Thymus (tissue), 11 donors: ENCODE results near the gene LRRC27. TPM values are rescaled to one million over a fixed set of nuclear protein-coding genes. Genes with fewer than 3 reads are reported as not detected.

Experiments
- DNase-seq, 9 donors: peaks; one replicate each; pipeline ENCODE4 v3.0.0-alpha.2; 2013; ENCODE audit warnings: low spot score in 9 of 9, low read depth in 6 of 9, missing footprints in 1 of 9
- H3K27ac ChIP-seq, 2 donors: one replicate each; pipeline ENCODE4 v1.5.1; 2013; ENCODE audit warnings: control low read depth in 1 of 2, low read depth in 1 of 2, low read length in 1 of 2, mild to moderate bottlenecking in 1 of 2, moderate library complexity in 1 of 2
- H3K27me3 ChIP-seq, 2 donors: one replicate each; pipeline ENCODE4 v1.5.1; 2013; ENCODE audit warnings: low read length in 1 of 2; ENCODE audit not compliant: control insufficient read depth in 2 of 2, insufficient read depth in 1 of 2
- H3K36me3 ChIP-seq, 2 donors: one replicate each; pipeline ENCODE4 v1.5.1; 2013; ENCODE audit warnings: low read length in 1 of 2, mild to moderate bottlenecking in 1 of 2, moderate library complexity in 1 of 2; ENCODE audit not compliant: control insufficient read depth in 2 of 2, insufficient read depth in 2 of 2
- H3K4me1 ChIP-seq, 2 donors: one replicate each; pipeline ENCODE4 v1.5.1; 2013; ENCODE audit warnings: low read length in 2 of 2; ENCODE audit not compliant: control insufficient read depth in 2 of 2, insufficient read depth in 2 of 2
- H3K4me3 ChIP-seq, 2 donors: one replicate each; pipeline ENCODE4 v1.5.1; 2013; ENCODE audit warnings: low read length in 2 of 2, control low read depth in 1 of 2, mild to moderate bottlenecking in 1 of 2
- H3K9me3 ChIP-seq, 2 donors: one replicate each; pipeline ENCODE4 v1.5.1; 2013; ENCODE audit warnings: low read length in 1 of 2, mild to moderate bottlenecking in 1 of 2; ENCODE audit not compliant: control insufficient read depth in 2 of 2, insufficient read depth in 1 of 2
- WGBS: extraction: QIAGEN DNeasy Blood & Tissue Kit; methylation state at CpG from one replicate; pipeline ENCODE4 v1.1.7; 2013; 5-methylcytosine and 5-hydroxymethylcytosine counted together
- polyA plus RNA-seq: library from polyadenylated mRNA; stranded (reverse); fragments of 200-250 nt; gene quantifications from one replicate; pipeline ENCODE4 v1.2.3, GENCODE V29; 2013
- total RNA-seq: library from RNA; stranded (reverse); fragments of 120-200 nt; gene quantifications from one replicate; pipeline ENCODE4 v1.2.4, GENCODE V29; 2013
- donor health status: healthy.

LRRC27 gene
- total and polyA plus RNA-seq, 2 donors, result 7.6 to 8.7 TPM

DNA sequence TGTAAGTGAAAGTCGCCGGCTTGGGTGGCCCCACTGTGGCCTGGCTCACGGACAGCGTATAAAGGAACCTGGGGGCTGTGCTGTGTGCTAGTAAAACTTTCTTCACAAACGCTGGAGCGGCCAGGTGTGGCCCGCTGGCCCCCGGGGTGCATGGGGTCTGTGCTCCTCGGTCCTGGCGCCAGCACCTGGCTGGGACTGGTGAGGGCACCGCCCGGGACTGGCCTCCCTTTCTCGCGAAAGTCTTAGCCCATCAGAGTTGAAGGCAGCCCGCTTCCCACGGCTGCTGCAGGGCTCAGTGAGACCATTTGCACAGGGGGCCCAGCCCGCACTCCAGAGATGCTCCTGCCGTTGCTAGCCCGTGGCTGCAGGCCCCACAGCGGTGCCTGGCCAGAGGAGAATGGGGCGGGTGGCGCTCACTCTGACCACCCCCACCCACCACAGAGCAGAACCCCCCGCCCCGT, 70.8 kb downstream of the LRRC27 start:
- Histone ChIP-seq H3K27ac (no peak overlapping the region), H3K9me3 (no peaks in the 10 kb centered on the region), H3K36me3 (peaks cover 0 to 5% of the 10 kb centered on the region in 2 donors), H3K4me3 (no peak overlapping the region), H3K4me1 (peaks cover 2 to 14% of the 10 kb centered on the region in 2 donors), H3K27me3 (peaks cover 5 to 13% of the 10 kb centered on the region in 2 donors)
- 97% methylated on average over 24 of the region's 24 CpGs for WGBS
- DNase-seq, result no peak

- 97% methylated on average over 25 of the region's 25 CpGs for WGBS
- peaks cover 0 to 5% of the 10 kb centered on the region in 2 donors for H3K36me3 ChIP-seq
- H3K27ac ChIP-seq, result no peak overlapping the region
- peaks cover 0 to 14% of the 10 kb centered on the region in 2 donors for H3K4me1 ChIP-seq
- H3K9me3 ChIP-seq, result no peaks in the 10 kb centered on the region
- DNase-seq, result no peak
- peaks cover 0 to 7% of the 10 kb centered on the region in 2 donors for H3K27me3 ChIP-seq
- no peak overlapping the region for H3K4me3 ChIP-seq
These were observed 71.6 kb downstream of the LRRC27 start for GRCh38 chr10:132403511-132404168.

DNA sequence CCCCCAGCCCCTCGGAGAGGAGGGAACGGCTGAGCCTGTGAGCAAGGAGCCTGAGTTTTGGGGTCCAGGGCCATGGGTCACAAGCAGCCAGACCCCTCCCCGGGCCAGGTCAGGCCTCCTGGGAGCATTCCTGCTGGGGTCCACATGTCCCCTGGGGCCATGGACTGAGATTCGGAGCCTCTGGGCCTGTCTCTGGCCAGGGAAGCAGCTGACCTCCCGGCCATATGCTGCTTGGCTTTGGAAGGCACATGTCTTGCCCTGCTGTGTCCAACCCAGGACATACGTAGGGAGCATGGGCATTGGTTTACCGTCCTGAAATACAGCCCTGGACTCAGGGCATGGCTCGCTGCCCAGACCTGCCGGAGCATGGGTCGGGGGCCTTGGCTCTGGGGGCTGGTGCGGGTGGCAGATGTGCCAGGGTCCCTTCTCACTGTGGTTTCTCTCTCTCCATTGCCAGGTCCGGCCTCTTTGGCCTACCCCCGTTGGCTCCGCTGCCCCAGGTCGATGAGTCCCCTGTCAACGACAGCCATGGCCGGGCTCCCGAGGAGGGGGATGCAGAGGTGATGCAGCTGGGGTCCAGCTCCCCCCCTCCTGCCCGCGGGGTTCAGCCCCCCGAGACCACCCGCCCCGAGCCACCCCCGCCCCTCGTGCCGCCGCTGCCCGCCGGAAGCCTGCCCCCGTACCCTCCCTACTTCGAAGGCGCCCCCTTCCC, 72.3 kb downstream of the LRRC27 start:
- 95% methylated on average over 32 of the region's 32 CpGs for WGBS
- H3K4me1 ChIP-seq, result peaks cover 0 to 19% of the 10 kb centered on the region in 2 donors
- H3K27me3 ChIP-seq, result peaks cover 0 to 5% of the 10 kb centered on the region in 2 donors
- H3K9me3 ChIP-seq, result no peaks in the 10 kb centered on the region
- DNase-seq, result no peak
- no peak overlapping the region for H3K27ac ChIP-seq
- no peak overlapping the region for H3K4me3 ChIP-seq
- peaks cover 0 to 5% of the 10 kb centered on the region in 2 donors for H3K36me3 ChIP-seq

DNA sequence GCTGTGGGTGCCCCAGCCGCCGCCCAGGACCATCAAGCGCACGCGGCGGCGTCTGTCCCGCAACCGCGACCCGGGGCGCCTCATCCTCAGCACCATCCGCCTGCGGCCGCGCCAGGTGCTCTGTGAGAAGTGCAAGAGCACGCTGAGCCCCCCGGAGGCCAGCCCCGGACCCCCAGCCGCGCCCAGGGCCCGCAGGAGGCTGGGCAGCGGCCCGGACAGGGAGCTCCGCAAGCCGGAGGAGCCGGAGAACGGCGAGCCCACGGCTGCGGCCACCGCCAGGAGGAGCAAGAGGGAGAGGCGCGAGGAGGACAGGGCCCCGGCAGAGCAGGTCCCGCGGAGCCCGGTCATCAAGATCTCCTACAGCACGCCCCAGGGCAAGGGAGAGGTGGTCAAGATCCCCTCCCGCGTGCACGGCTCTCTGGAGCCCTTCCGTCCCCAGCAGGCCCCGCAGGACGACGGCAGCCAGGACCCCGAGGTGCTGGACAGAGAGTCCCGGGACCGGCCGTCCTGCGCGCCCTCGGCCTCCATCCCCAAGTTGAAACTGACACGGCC, 73.0 kb downstream of the LRRC27 start:
- H3K4me3 ChIP-seq, result no peak overlapping the region
- no peak for DNase-seq
- H3K4me1 ChIP-seq, result peaks cover 0 to 19% of the 10 kb centered on the region in 2 donors

DNA sequence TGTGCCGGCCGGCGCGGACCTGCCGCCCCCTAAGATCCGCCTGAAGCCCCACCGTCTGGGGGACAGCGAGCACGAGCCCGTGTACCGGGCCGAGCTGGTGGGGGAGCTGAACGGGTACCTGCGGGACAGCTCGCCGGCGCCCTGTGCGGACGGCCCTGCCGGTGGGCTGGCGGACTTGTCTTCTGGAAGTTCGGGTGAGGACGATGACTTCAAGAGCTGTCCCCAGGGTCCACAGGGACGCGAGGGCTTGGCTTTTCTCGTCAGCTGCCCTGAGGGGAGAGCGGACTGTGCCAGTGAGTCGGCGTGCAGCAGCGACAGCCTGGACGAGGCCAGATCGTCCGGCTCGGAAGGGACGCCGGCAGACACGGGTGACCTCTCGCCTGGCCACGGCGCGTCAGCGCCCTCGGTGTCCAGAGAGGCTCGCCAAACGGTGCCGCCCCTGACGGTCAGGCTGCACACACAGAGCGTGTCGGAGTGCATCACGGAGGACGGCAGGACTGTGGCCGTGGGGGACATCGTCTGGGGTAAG, 73.5 kb downstream of the LRRC27 start:
- Histone ChIP-seq H3K9me3 (no peaks in the 10 kb centered on the region), H3K27me3 (peaks cover 0 to 4% of the 10 kb centered on the region in 2 donors), H3K4me1 (peaks cover 0 to 21% of the 10 kb centered on the region in 2 donors), H3K4me3 (no peak overlapping the region), H3K27ac (no peak overlapping the region), H3K36me3 (peaks cover 0 to 5% of the 10 kb centered on the region in 2 donors)
- 99% methylated on average over 53 of the region's 53 CpGs for whole genome bisulfite sequencing
- DNase-seq, result no peak

More for the DNA sequence above, 73.0 kb downstream of the LRRC27 start:
- no peak overlapping the region for H3K27ac ChIP-seq
- no peaks in the 10 kb centered on the region for H3K9me3 ChIP-seq
- H3K36me3 ChIP-seq, result peaks cover 0 to 5% of the 10 kb centered on the region in 2 donors
- WGBS, result 98% methylated on average over 54 of the region's 54 CpGs
- peaks cover 0 to 4% of the 10 kb centered on the region in 2 donors for H3K27me3 ChIP-seq

DNA sequence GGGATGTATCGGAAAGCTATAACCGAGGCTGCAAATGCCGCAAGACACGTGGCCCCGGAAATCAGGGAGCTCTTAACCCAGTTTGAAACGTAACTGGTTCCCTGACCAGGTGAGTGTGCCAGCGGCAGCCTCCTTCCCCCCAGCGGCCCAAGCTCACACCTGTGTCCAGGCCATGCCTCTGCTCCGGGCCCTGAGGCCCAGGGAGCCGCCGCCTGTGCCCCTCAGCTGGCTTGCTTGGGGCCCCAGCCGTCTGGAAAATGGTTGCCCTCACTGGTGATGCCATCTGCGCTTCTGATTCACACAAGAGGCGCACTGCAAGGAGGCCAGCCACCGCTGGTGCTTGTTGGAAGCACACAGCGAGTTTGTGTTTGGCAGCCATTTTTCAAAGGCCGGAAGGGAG, 74.2 kb downstream of the LRRC27 start:
- Histone ChIP-seq H3K4me1 (peaks cover 0 to 25% of the 10 kb centered on the region in 2 donors), H3K27me3 (peaks cover 0 to 4% of the 10 kb centered on the region in 2 donors), H3K4me3 (no peak overlapping the region), H3K27ac (peak overlapping the region in 1 of 2 donors; percentile 18), H3K9me3 (no peaks in the 10 kb centered on the region), H3K36me3 (peaks cover 0 to 5% of the 10 kb centered on the region in 2 donors)
- DNase-seq, result no peak
- WGBS, result 98% methylated on average over 17 of the region's 17 CpGs

DNA sequence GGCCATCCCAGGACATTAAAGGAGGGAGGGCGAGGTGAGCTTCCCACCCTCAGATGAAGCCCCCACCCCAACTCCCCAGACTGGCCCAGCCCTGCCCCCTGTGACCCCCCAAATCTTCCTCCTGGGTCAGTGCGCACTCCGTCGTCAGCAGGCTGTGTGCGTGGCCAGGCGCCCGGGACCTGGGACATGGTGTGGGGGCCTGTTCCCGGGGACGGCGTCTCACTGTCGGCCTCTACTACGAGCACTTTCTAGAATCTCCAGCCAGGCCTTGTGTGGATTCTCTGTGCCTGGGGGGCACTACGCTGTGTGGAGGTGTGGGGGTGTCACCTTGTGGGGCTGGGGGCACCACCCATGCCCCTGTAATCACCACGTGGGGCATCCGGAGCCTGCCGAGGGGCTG, 74.8 kb downstream of the LRRC27 start:
- no peak overlapping the region for H3K27ac ChIP-seq
- DNase-seq, result no peak
- H3K27me3 ChIP-seq, result peaks cover 0 to 6% of the 10 kb centered on the region in 2 donors
- no peaks in the 10 kb centered on the region for H3K9me3 ChIP-seq
- WGBS, result 98% methylated on average over 16 of the region's 16 CpGs
- H3K36me3 ChIP-seq, result peaks cover 0 to 5% of the 10 kb centered on the region in 2 donors
- H3K4me3 ChIP-seq, result no peak overlapping the region
- H3K4me1 ChIP-seq, result peaks cover 0 to 29% of the 10 kb centered on the region in 2 donors

DNA sequence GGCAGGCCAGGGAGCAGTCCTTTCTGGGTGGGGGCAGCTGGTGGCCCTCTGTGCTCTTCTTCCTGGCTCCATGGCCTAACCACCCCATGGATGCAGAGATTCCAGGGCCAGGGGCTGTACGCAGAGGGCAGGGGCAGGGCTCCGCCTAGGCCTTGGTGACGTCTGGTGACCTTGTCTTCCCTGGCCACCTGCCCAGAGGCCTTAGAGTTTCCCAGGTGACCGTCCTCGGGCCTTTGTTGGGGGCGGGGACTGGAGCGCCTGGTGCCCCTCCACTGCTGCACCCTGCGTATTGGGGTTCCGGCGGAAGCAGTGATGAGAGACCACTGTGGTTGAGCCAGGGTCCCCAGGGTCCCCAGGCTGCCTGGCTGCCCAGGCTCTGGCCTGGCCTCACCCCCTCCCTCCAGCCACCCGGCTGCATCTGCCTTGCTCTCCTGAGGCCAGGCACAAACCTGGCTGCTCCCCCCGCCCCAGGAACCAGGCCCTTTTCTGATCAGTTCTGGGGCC, 75.3 kb downstream of the LRRC27 start:
- H3K36me3 ChIP-seq, result peaks cover 0 to 5% of the 10 kb centered on the region in 2 donors
- no peak overlapping the region for H3K4me3 ChIP-seq
- peaks cover 0 to 6% of the 10 kb centered on the region in 2 donors for H3K27me3 ChIP-seq
- no peak for DNase-seq
- 93% methylated on average over 12 of the region's 12 CpGs for WGBS
- no peaks in the 10 kb centered on the region for H3K9me3 ChIP-seq
- H3K27ac ChIP-seq, result no peak overlapping the region
- peaks cover 0 to 34% of the 10 kb centered on the region in 2 donors for H3K4me1 ChIP-seq
